Nephron progenitor cell (in vitro differentiated cells): Measurements from ENCODE around the gene BMP2K.

Experiments
- DNase-seq: peaks from one replicate; pipeline ENCODE4 v3.0.0; 2021
- H3K27ac Mint-ChIP-seq: 2 replicates; pipeline ENCODE4 v1.8.0; 2021; ENCODE audit warnings: mild to moderate bottlenecking, moderate library complexity, mixed read lengths
- H3K27me3 Mint-ChIP-seq: 2 replicates; pipeline ENCODE4 v1.8.0; 2021; ENCODE audit warnings: mild to moderate bottlenecking, low read depth, mixed read lengths; ENCODE audit not compliant: poor library complexity
- H3K36me3 Mint-ChIP-seq: 2 replicates; pipeline ENCODE4 v1.8.0; 2021; ENCODE audit warnings: low read depth, mixed read lengths
- H3K4me1 Mint-ChIP-seq: 2 replicates; pipeline ENCODE4 v1.8.0; 2021; ENCODE audit warnings: mixed read lengths
- H3K4me3 Mint-ChIP-seq: 2 replicates; pipeline ENCODE4 v1.8.0; 2021; ENCODE audit warnings: mild to moderate bottlenecking, moderate library complexity, mixed read lengths
- H3K9me3 Mint-ChIP-seq: 2 replicates; pipeline ENCODE4 v1.8.0; 2021; ENCODE audit warnings: mild to moderate bottlenecking, moderate library complexity, mixed read lengths
- TF ChIP-seq, protein P1 (sequence below): fragments of 200-600 bp; sonication (generic); IDR thresholded peaks from 2 replicates; pipeline ENCODE4 v1.5.0; 2021; ENCODE audit warnings: antibody characterized with exemption

Gene BMP2K

DNA sequence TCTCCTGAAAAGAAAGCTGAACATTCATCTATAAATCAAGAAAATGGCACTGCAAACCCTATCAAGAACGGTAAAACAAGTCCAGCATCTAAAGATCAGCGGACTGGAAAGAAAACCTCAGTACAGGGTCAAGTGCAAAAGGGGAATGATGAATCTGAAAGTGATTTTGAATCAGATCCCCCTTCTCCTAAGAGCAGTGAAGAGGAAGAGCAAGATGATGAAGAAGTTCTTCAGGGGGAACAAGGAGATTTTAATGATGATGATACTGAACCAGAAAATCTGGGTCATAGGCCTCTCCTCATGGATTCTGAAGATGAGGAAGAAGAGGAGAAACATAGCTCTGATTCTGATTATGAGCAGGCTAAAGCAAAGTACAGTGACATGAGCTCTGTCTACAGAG is 134.5 kb downstream of the BMP2K start:
- no peak overlapping the region for H3K4me3 Mint-ChIP-seq
- no peak overlapping the region for H3K27ac Mint-ChIP-seq
- DNase-seq: no peak
- peaks cover 40% of the 10 kb centered on the region for H3K36me3 Mint-ChIP-seq
- H3K4me1 Mint-ChIP-seq: no peaks in the 10 kb centered on the region
- TF ChIP-seq, protein P1, sequence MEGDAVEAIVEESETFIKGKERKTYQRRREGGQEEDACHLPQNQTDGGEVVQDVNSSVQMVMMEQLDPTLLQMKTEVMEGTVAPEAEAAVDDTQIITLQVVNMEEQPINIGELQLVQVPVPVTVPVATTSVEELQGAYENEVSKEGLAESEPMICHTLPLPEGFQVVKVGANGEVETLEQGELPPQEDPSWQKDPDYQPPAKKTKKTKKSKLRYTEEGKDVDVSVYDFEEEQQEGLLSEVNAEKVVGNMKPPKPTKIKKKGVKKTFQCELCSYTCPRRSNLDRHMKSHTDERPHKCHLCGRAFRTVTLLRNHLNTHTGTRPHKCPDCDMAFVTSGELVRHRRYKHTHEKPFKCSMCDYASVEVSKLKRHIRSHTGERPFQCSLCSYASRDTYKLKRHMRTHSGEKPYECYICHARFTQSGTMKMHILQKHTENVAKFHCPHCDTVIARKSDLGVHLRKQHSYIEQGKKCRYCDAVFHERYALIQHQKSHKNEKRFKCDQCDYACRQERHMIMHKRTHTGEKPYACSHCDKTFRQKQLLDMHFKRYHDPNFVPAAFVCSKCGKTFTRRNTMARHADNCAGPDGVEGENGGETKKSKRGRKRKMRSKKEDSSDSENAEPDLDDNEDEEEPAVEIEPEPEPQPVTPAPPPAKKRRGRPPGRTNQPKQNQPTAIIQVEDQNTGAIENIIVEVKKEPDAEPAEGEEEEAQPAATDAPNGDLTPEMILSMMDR: no peak
- H3K9me3 Mint-ChIP-seq: no peaks in the 10 kb centered on the region
- H3K27me3 Mint-ChIP-seq: no peaks in the 10 kb centered on the region

DNA sequence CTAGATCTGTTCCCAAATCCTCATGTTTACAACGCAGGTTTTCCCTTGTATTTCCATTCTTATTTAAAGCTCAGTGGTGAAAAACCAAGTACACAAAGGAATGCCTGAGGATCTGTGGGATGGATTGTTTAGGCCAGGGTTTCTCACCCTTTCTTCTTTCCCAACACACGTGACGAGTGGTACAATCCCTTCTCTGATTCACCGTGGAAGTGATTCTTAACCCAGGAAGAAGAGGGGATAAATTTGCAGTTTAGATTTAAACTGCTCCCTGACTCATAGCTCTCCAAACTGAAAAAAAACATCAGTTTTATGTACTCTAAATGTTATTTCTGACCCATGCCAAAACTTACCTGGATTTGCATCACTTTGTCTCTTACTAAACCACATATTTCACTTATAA is 146.1 kb downstream of the BMP2K start:
- no peaks in the 10 kb centered on the region for H3K27me3 Mint-ChIP-seq
- no peaks in the 10 kb centered on the region for H3K9me3 Mint-ChIP-seq
- TF ChIP-seq, protein P1: no peak
- no peak overlapping the region for H3K4me3 Mint-ChIP-seq
- no peaks in the 10 kb centered on the region for H3K4me1 Mint-ChIP-seq
- no peak for DNase-seq
- H3K36me3 Mint-ChIP-seq: peaks cover 26% of the 10 kb centered on the region
- H3K27ac Mint-ChIP-seq: no peak overlapping the region

DNA sequence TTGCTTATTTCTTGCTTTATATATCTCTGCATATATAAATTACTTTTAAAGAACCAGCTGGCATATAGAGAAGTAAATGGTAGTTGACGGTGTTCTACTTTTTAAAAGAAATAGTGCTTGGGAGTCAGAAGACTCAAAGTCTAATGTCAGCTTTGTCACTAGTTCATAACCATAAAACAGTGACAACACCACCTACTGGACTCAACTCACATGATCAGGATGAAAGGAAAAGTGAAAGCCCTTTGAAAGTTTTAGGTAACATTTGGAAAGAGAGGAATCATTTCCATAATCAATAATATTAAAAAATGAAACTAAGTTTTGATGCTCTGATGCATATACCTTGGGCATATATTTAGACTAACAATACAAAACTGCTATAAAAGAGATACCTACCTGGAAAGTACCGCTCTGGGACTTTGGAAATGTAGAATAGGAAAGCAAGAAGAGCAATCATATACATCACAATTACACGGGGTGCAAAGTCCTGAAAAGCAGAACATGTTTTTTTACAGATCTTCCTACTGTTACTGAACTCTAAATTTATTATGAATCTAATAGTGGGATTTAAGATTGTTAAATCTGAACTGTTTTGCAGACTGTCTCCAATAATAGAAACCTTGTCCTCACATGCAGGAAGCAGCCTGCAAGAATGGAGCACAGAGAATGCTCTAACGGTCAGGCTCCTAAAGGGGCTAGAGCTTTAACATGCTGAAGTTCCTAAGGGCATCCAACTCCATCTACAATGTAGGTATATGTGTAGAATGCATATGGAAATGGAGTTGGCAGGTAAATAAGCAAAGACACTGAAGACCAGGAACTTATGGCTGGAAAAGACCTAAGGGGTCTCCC is 147.5 kb downstream of the BMP2K start:
- Mint-ChIP-seq H3K27me3 (no peaks in the 10 kb centered on the region), H3K27ac (no peak overlapping the region), H3K4me1 (no peaks in the 10 kb centered on the region), H3K9me3 (no peaks in the 10 kb centered on the region), H3K36me3 (peaks cover 30% of the 10 kb centered on the region), H3K4me3 (no peak overlapping the region)
- TF ChIP-seq, protein P1: no peak
- DNase-seq: no peak

DNA sequence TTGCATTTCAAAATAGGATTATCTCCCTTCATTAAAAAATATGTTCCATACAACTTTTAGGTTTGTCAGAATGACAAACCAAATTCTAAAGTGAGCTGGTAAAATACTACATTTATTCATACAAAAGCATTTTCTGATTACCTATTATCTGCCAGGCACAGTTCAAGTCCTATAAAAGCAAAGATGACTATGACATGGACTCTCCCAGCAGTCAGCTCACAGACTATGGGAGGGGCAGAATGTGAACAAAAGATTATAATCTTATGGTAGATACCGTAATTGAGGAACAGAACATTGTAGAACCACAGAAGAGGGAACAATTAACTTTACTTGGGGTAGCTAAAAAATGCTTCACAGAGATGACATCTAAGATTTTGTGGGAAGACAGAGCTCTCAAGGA is 150.7 kb downstream of the BMP2K start:
- H3K36me3 Mint-ChIP-seq: peaks cover 52% of the 10 kb centered on the region
- DNase-seq: no peak

DNA sequence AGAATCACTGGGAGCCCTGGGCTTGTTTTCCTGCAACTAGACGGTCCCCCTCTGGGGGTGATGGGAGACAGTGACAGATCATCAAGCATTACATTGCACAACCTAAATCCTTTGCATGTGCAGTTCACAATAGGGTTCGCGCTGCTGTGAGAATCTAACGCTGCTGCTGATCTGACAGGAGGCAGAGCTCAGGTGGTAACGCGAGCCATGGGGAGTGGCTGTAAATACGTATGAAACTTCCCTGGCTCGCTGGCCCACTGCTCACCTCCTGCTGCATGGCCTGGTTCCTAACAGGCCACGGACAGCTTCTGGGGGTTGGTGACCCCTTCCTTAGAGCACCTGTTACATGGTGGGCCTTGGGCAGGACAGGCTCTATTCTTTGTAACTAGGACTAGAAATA is 152.7 kb downstream of the BMP2K start:
- H3K9me3 Mint-ChIP-seq: peaks cover 6% of the 10 kb centered on the region
- no peaks in the 10 kb centered on the region for H3K27me3 Mint-ChIP-seq
- DNase-seq: peak; percentile 5
- TF ChIP-seq, protein P1: no peak
- H3K36me3 Mint-ChIP-seq: peaks cover 44% of the 10 kb centered on the region
- H3K4me3 Mint-ChIP-seq: no peak overlapping the region
- H3K27ac Mint-ChIP-seq: peak overlapping the region; percentile 76
- no peaks in the 10 kb centered on the region for H3K4me1 Mint-ChIP-seq

More for the DNA sequence above, 150.7 kb downstream of the BMP2K start:
- TF ChIP-seq, protein P1: no peak
- no peak overlapping the region for H3K4me3 Mint-ChIP-seq
- H3K4me1 Mint-ChIP-seq: no peaks in the 10 kb centered on the region
- no peaks in the 10 kb centered on the region for H3K27me3 Mint-ChIP-seq
- peaks cover 6% of the 10 kb centered on the region for H3K9me3 Mint-ChIP-seq
- no peak overlapping the region for H3K27ac Mint-ChIP-seq
